Measurements from ENCODE around the gene TP53I11.

Gene TP53I11

DNA sequence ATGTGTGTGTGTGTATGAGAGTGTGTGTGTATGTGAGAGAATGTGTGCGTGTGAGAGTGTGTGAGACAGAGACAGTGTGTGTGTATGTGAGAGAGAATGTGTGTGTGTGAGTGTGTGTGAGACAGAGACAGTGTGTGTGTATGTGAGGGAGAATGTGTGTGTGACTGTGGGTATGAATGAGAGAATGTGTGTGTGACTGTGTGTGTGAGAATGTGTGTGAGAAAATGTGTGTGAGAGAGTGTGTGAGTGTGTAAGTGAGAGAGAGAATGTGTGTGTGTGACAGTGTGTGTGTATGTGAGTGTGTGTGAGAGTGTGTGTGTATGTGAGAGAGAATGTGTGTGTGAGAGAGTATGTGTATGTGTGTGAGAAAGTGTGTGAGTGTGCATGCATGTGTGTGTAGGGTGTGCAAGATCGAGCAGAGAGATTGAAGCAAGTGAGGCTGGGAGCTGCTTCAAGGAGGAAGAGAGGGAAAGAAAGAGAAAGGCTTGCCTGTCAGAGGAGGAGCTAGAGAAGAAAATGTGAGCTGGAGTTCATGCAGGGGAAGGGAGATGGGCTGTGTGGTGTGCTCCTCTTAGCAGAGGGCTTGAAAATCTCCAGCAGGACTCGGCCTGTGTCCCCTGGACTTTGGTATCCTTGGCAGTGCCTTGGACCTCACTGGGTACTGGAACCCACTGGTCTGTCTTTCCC lies 27.7 kb upstream of the TP53I11 start:
- DNase-seq = no peak

DNA sequence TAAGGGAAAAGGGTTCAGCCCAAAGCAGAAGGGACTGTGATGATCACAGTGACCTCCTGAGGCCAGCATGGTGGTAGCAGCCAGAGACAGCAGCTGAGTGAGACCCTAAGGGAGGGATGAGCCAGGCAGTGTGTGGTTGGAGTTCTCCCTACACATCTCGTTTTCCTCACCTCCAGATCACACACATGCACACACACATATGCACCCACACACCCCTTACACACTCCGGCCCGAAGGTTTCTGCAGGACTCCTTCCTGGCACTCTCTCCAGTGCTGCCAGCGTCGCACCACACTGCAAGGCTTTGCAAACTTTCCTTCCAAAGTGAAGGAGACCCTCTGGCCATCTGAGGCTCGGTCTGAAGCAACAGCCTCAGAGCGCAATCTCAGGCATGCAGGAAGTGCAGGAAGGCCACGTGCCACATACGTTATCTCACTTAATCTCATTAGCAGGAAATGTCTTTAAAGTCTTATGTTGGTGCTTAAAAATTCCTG lies 26.9 kb upstream of the TP53I11 start:
- DNase-seq = no peak

DNA sequence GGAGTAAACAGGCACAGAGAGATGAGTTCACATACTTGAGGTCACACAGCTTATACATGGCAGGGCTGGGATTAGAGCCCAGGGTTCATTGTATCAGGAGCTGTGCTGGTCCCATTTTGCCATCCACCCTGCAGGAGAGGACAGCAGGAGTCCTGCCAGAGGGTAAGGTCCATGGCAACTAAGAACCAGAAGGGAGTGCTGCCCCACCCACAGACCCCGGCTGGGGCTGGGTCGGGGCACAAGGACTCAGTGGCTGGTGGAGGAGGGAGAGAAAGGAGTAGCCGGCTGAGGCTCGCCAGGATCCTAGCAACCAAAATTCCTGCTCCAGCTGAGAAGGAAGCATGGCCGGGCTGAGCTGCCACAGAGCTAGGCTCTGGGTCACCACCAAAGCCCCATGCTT lies 25.9 kb upstream of the TP53I11 start:
- no peak for DNase-seq

DNA sequence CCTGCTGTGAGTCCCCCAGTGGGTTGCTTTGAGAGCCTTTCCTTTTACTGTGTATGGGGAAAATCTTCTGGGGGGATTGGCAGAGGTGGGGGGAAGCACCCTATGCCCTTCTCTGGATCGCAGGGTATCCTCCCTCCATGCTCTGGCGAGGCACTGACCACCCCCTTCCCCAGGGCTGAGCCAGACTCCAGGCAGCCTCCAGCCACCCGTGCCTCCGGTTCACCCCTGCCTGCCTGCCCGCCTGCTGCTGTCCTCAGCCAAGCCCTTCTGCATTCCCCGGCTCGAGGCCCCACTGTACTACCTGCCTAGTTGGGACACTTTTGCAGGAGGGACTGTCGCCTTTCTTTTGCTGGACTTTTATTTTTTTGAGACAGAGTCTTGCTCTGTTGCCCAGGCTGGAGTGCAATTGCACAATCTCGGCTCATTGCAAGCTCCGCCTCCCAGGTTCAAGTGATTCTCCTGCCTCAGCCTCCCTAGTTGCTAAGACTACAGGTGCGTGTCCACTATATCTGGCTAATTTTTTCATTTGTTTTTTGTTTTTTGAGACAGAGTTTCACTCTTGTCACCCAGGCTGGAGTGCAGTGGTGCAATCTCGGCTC lies 23.8 kb upstream of the TP53I11 start:
- DNase-seq = no peak

DNA sequence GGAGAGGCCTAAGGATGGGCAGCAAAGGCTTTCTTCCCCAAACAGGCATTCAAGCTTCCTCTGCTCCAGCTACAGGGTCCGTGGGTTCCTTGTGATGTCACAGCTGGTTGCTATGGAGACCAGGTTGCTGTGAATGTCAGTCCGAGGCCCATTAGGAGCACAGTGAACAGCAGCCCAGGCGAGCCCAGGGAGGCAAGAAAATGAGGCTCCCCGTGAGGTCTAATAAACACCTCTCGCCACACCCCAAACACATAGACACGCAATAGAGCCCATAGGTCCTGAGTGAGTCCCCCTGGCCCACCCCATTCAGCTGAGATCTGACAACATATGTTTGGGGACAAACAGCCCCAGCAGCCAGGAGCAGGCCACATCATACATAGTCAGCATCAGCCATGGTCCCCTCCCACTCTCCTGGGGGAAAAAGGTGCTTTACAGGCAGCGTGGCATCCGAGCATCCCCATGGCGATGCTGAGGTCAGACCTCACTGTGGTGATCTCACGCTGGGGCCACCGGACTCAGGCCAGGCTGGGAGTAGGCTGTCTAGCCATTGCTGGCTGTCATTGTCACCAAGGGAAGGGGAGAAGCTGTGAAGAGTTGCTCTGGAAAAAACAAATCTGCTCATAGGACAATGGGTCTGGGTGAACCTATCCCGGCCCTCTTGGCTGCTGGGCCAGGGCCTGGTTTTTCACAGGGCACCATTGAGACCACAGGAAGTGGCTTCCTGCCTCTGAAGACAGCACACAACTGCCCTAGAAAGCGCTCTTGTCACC lies 23.1 kb upstream of the TP53I11 start:
- no peak for DNase-seq

DNA sequence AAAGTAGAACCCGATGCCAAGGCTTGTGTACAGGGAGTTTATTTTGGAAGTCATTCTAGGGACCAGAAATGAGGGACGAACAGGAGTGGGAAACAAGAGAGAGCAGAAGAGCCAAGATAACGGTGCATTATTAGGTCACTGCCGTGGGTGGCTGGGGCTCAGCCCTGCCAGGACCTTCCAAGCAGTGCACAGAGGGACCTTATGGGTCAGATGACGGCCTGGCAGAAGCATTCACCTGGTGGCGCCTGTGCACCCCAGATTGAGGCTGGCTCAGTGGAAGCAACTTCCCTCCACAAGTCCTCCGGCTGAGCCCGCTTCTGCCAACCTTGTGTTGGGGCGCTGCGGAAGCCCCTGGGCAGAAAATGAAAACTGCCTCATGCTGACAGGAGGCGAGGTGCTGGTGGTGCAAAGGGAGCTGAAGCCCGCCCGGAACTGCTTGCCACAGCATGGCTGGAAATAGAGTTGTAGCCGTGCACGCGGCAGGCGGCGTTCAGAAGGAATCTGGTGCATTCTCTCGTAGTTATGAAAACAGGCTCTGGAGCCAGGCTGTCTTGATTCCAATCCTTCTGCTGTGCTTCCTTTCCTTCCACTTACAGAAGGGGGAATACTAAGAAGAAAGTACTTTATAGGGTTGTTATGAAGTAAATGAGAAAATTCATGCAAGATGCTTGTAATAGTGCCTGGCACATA lies 22.2 kb upstream of the TP53I11 start:
- no peak for DNase-seq

DNA sequence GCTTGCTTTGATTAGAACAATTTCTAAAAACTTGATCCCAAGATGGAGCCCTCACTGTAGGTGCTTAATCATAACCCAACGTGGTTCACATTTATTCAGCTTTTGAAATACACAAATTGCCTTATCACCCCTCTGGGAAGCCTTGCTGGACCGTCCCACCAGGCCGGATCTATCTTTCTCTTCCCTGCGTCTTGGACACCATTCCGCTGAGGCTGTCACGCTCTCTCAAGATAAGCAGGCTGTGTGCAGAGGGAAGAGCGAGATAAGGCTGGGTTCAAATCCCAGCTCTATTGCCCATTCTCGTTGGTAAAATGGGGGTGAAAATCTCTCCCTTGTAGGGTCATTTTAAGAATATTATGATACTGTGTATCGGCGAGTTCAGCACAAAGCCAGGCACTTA lies 20.5 kb upstream of the TP53I11 start:
- no peak for DNase-seq

DNA sequence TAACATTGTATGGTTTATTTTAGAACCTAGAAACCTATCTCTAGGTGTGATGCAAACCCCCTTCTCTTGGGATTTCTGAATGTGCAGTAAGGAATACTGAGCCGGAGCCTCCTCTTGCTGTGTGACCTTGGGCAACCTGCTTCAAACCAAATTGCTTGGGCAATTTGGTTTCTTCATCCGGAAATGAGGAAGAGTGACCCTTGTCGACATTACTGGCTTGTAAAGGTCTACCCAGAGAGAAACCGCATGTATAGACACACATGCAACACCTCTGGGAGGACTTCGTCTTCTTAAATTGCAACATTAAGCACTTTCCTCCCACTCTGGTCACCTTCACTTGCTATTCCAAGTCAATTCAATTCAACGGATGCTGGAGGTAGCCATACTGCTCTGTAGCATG lies 19.6 kb upstream of the TP53I11 start:
- no peak for DNase-seq

DNA sequence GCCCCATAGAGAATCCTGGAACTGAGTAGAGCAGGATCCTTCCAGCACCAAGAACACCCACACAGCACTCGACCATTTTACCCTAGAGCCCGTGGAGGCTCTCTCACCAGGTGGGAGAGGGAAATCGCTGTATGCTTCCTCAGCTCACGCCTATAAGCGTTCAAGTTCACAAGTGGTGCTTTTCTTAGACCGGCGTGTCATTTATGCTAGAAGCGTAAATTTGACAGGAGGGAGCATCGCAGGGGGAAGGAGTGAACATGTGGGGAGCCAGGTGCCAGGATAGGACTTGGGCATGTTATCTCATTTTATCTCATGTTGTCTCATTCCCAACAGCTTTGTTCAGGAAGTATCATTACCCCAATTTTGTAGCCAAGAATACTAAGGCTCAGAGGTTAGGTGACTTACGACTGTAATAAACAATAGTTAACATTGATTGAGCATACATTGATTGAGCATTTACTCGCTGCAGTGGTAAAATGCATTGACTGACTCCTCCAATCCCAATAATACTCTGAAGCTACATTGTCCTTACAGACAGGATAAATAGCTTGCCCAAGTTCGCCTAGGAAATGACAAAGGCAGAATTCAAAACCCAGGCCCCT lies 19.1 kb upstream of the TP53I11 start:
- no peak for DNase-seq

DNA sequence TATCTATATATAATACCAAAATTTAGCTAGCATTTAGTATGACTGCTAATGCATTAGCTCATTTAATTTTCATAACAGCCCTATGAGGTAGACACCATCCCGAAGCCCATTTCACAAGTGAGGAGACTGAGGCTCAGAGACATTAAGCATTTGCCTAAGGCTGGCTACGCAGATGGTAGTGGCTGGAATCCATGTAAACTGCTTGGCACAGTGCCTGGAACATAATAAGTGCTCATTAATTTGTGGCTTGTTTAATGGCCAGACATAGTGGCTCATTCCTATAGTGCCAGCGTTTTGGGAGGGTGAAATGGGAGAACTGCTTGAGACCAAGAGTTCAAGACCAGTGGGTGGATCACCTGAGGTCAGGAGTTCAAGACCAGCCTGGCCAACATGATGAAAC lies 17.8 kb upstream of the TP53I11 start:
- no peak for DNase-seq

DNA sequence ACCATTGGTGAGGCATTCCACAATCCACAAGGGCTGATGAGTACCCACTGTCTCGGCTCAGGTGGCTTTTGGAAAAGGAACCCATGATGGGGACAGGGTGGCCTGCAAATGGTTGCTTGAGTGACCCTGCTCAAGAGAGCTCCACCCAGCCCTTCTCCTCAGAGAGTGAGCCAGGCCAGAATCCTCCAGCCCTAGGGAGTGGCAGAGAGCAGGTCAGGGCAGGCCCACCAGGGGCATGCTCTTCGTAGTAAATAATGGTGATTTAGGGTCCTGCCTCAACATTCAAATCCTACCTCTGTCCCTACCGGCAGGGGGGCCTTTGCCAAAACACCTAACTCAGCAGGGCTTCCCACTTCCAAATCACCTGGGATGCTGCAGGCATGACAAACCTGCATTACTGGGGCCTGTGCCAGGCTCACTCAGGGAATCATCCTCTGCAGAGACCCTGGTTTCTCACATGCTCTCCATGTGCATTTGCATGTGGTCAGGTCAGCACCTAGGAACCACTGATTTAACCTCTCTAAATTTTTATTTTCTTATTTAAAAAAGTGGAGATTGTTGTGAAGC lies 17.3 kb upstream of the TP53I11 start:
- no peak for DNase-seq

DNA sequence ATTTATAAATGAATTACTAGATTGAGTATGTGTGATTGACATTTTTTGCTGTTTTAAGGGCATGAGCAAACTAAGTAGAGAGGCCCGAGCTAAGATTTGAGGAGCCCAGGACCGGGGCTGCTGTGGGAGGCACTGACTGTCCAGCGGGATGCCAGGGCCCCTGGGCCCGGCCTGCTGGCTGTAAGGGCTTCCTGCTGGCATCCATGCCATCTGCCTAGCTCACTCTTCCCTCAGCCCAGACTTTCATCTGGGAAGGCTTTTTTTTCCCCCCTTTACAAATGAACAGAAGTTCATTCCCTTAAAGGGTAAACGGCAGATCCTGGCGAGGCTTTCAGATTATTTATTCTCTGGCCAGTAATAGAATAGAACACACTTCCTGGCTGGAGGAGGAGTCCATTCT lies 16.0 kb upstream of the TP53I11 start:
- DNase-seq = no peak

DNA sequence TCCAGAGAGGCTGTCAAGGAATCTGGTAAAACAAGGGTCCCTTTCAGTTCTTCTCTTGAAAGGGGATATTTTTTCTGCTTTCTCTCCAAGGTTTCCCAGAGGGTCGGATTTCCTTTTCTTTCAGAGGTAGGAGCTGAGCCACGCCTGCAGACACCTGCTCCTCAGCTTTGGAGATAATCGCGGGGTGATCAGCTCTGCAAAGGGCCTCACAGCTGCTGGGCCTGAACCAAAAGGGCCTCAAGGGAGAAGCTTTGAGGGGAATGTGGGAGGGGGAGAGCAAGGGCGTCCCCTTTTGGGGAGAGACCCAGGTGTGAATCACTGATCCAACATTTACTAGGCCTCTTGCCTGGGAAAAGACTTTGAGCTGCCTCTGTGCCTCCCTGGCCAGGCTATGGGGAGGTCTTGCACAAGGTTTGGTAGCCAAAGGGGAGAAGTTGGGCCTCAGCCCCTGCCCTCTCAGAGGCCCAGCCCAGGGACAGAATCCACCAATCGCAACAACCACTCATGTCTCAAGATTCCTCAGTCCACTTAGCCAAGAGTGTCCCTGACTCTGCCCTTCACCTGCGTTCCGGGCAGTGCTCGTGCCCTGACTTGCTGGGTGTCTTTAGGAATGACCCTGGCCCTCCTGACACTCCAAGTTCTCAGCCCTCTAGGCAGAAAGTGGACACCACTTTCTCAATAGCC lies 14.0 kb upstream of the TP53I11 start:
- no peak for DNase-seq

DNA sequence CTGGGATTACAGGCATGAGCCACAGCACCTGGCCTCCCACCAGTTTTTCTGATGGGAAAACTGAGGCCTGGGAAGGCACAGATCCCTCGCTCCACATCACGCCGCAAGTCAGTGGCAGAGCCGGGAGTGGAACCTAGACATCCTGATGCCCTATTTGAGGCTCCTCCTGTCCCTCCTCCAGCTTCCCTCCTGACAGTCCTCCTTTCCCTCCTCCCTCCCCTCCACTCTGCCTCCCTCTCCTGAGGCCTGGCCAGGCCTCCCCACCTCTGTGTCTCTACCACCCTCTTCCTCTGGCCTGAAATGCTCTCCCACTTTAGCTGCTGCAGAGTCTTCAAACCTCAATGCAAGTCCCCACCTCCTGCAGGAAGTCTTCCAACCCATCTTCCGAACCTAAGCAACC lies 13.3 kb upstream of the TP53I11 start:
- DNase-seq = no peak

DNA sequence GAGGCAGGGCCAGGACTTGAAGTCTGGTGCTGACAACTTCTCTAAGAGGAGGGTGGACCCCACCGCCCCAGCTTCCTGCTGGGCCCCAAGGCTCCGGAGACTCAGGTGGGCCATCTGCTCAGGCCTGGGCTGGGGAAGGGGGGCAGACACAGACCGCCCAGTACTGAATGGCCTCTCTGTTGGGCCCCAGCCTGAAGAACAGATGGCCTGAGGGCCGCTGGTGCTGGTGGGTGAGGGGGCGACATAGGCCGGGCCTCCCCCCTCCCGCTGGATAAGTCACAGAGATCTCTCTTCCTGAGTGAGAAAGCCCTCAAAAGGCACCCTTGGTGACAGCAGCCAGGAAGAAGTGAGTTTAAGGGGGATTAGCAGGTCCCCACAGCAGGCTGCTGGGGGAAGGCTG lies 12.5 kb upstream of the TP53I11 start:
- DNase-seq = no peak

DNA sequence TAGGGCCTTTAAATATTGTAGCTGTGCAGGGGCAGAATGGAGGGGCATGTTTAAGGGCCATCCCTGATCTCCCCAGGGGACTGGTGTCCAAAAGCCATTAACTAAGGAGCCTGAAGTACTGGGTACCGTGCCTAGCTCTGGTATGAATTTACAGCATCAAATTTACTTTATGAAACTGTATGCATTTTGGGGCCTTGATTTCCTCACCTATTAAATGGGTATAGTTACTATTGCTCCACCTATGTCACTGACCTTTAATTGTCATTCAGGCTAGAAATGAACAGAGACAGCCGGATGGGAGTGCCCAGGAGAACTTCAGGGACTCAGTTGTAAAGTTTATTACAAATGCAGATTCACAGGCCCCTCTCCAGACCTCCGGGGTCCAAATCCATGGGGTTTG lies 11.8 kb upstream of the TP53I11 start:
- DNase-seq = no peak

DNA sequence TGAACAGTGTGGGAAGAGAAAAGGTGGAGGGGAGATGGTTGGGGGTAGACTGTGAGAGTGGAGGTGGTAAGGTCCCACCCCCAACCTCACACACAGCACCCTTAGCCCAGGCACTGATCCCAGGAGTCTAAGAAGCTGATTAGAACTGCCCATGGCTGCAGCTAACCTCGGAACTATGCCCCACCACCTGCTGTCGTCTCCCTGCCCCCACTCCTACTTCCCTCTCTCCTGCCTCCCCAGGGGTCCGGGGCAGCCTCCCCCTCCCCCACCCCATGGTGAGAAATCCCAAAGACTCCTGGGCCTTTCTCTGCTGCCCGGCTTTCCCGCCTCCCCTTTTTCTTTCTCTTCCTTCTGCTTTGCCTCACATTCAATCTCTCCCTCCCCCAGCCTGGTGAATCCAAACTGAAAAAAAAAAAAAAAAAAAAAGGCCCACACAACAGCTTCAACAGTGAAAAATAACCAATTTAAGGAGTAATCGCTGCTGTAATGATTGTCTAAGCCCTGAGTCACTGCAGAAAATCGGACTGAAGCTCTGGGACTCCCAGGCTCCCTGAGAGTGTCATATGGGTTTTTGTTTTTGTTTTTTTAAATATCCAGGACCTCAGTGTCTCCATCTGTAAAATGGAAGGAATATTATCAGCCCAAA lies 9.6 kb upstream of the TP53I11 start:
- no peak for DNase-seq

DNA sequence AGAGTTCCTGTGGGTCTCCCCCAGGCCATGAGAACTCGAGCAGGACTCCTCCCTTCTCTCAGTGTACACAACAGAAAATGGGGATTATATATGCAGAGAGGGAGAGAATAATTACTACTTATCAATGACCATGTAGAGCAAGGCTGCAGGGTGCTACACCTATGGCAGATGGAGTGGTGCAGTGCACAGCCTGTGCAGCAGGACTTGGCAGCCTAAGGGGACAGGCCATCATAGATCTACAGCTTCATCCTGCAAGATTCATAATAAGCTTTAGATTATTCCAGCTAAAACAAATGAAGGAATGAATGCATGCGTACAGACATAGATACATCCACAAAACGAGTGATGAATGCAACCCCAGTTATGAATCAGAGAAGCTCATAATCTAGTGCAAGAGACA lies 8.4 kb upstream of the TP53I11 start:
- no peak for DNase-seq

DNA sequence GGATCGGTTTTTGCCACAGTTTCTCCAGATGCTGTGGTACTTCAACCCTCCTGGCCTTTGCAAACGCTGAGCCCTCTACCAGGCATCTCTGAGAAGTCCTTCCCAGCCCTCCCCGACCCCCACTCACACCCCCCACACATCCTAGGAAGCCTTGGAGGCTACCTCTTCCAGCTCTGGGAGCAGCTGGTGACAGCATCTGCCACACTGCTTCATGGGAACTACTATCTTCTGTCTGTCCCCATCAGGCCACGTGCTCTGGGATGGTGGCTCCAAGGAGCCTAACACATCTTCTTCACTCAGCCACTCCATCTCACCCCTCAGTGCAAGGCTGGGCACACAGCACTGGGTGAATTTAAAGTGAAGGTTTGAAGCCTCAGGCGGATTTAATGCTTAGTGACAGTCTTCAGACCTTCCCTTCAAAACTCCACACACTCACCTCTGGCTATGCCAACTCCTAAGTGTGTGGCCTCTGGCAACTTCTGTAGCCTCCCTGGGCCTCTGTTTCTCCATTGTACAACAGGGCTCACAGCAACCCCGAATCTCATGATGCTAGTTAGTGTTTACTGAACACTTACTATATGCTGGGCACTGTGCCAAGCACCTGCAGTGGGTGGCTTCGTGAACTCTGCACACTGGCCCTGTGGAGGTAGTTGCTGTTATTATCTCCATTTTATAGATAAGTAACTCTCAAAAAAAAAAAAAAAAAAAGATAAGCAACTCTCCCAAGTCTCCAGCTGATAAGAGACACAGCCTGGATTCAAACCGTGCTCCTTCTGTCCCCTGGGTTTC lies 7.3 kb upstream of the TP53I11 start:
- no peak for DNase-seq

DNA sequence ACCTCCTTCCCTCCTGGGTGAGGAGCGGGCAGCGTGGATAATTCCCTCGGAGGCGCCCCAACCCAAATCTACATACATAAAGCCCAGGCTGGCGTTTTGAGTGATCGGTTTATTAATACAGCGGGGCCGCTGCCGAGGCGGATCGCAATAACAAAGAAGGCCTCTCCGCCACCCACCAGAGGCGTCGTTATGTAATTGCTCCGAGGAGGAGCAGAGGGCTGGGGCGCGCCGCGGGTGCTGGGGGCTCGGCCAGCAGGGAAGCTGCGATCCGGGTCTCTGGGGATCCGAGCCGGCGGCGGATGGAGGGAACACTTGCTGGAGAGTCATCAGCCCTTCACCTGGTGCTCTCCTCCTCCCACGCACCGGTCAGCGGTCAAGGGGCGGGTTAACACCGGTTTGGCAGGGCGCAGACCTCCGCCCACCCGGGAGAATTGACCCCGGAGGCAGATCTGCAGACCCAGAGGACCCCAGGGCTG lies 6.4 kb upstream of the TP53I11 start:
- DNase-seq = no peak
